ENCODE data around the gene POGLUT2. TPM values are rescaled to one million over a fixed set of nuclear protein-coding genes. Genes with fewer than 3 reads are reported as not detected.

The POGLUT2 gene
- total RNA-seq, 1 donor from 2014 or later = 16.8 TPM

GRCh38 chr13:102846261-102847015 is 47.7 kb upstream of the POGLUT2 start:
- H3K36me3 Mint-ChIP-seq (ENCODE audit: low read depth, unreplicated experiment) = no peaks in the 10 kb centered on the region
- peaks cover 50% of the 10 kb centered on the region for H3K79me2 ChIP-seq (ENCODE audit: insufficient read depth, low read length)
- H3K27me3 Mint-ChIP-seq (ENCODE audit: low read depth, unreplicated experiment) = no peaks in the 10 kb centered on the region
- peaks cover 3% of the 10 kb centered on the region for H3K4me1 ChIP-seq (ENCODE audit: insufficient read depth, low read length)
- peaks cover 2% of the 10 kb centered on the region for H3K36me3 ChIP-seq (ENCODE audit: insufficient read depth, low read length)
- H3K27me3 ChIP-seq (ENCODE audit: insufficient read depth, low read length) = no peaks in the 10 kb centered on the region
- peak overlapping the region; percentile 95 for H3K4me3 Mint-ChIP-seq (ENCODE audit: unreplicated experiment)
- peak; percentile 18 for DNase-seq (ENCODE audit: low read depth)
- peak overlapping the region; percentile 94 for H3K27ac ChIP-seq (ENCODE audit: low read depth, low read length)
- H3K4me3 ChIP-seq (ENCODE audit: insufficient read depth, low read depth, low read length) = peak overlapping the region; percentile 97
- TF ChIP-seq EZH2 (IDR thresholded peaks at IDR 0.05; ENCODE audit: insufficient read depth, low read length) = no peak
- TF ChIP-seq, protein P1, sequence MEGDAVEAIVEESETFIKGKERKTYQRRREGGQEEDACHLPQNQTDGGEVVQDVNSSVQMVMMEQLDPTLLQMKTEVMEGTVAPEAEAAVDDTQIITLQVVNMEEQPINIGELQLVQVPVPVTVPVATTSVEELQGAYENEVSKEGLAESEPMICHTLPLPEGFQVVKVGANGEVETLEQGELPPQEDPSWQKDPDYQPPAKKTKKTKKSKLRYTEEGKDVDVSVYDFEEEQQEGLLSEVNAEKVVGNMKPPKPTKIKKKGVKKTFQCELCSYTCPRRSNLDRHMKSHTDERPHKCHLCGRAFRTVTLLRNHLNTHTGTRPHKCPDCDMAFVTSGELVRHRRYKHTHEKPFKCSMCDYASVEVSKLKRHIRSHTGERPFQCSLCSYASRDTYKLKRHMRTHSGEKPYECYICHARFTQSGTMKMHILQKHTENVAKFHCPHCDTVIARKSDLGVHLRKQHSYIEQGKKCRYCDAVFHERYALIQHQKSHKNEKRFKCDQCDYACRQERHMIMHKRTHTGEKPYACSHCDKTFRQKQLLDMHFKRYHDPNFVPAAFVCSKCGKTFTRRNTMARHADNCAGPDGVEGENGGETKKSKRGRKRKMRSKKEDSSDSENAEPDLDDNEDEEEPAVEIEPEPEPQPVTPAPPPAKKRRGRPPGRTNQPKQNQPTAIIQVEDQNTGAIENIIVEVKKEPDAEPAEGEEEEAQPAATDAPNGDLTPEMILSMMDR (IDR thresholded peaks at IDR 0.05; ENCODE audit: insufficient read depth, low read depth, low read length) = no peak
- H3K9me3 ChIP-seq (ENCODE audit: insufficient read depth, low read depth, low read length) = no peaks in the 10 kb centered on the region
- no peak for FAIRE-seq
- peak overlapping the region; percentile 85 for H3K4me2 ChIP-seq (ENCODE audit: low read length)
- peaks cover 22% of the 10 kb centered on the region for H4K20me1 ChIP-seq (ENCODE audit: insufficient read depth, low read length)
- H2AFZ ChIP-seq (ENCODE audit: low read depth, low read length) = peak overlapping the region; percentile 96
- peaks cover 13% of the 10 kb centered on the region for H3K4me1 Mint-ChIP-seq (ENCODE audit: low read depth, unreplicated experiment)
- no peaks in the 10 kb centered on the region for H3K9me3 Mint-ChIP-seq (ENCODE audit: unreplicated experiment)
- peak overlapping the region; percentile 92 for H3K9ac ChIP-seq (ENCODE audit: low read length)
- H3K27ac Mint-ChIP-seq (ENCODE audit: unreplicated experiment) = peak overlapping the region; percentile 97

- Histone ChIP-seq H3K9me3 (ENCODE audit: insufficient read depth, low read depth, low read length) (no peaks in the 10 kb centered on the region), H2AFZ (ENCODE audit: low read depth, low read length) (peak within 1 kb of the TSS; percentile 96)
- H3K4me3 Mint-ChIP-seq (ENCODE audit: unreplicated experiment) = peak within 1 kb of the TSS; percentile 95
Observed at GRCh38 chr13:102845630-102846260, 47.0 kb upstream of the POGLUT2 start, which contains the start of gene ERCC5. TSS of gene ERCC5 (plus strand) at chr13:102846032. CDS start at chr13:102846267, 235 bp downstream.

More at GRCh38 chr13:102845630-102846260, 47.0 kb upstream of the POGLUT2 start, which contains the start of gene ERCC5:
- H3K9me3 Mint-ChIP-seq (ENCODE audit: unreplicated experiment) = no peaks in the 10 kb centered on the region
- FAIRE-seq (peak; percentile 74), DNase-seq (ENCODE audit: low read depth) (peak; percentile 95)
- Histone ChIP-seq H3K36me3 (ENCODE audit: insufficient read depth, low read length) (peaks cover 2% of the 10 kb centered on the region), H3K27me3 (ENCODE audit: insufficient read depth, low read length) (no peaks in the 10 kb centered on the region), H4K20me1 (ENCODE audit: insufficient read depth, low read length) (peaks cover 22% of the 10 kb centered on the region), H3K9ac (ENCODE audit: low read length) (peak within 1 kb of the TSS; percentile 92), H3K27ac (ENCODE audit: low read depth, low read length) (peak within 1 kb of the TSS; percentile 94), H3K4me1 (ENCODE audit: insufficient read depth, low read length) (peaks cover 3% of the 10 kb centered on the region), H3K79me2 (ENCODE audit: insufficient read depth, low read length) (peaks cover 47% of the 10 kb centered on the region), H3K4me3 (ENCODE audit: insufficient read depth, low read depth, low read length) (peak within 1 kb of the TSS; percentile 97), H3K4me2 (ENCODE audit: low read length) (peak within 1 kb of the TSS; percentile 85)
- H3K27me3 Mint-ChIP-seq (ENCODE audit: low read depth, unreplicated experiment) = no peaks in the 10 kb centered on the region
- TF ChIP-seq EZH2 (IDR thresholded peaks at IDR 0.05; ENCODE audit: insufficient read depth, low read length) = no peak
- TF ChIP-seq, protein P1 (IDR thresholded peaks at IDR 0.05; ENCODE audit: insufficient read depth, low read depth, low read length) = no peak
- no peaks in the 10 kb centered on the region for H3K36me3 Mint-ChIP-seq (ENCODE audit: low read depth, unreplicated experiment)
- peak within 1 kb of the TSS; percentile 97 for H3K27ac Mint-ChIP-seq (ENCODE audit: unreplicated experiment)
- H3K4me1 Mint-ChIP-seq (ENCODE audit: low read depth, unreplicated experiment) = peaks cover 13% of the 10 kb centered on the region
